C4-2B (cell line): Measurements from ENCODE around the gene GABARAPL2.

ENCODE experiments used
- CTCF ChIP-seq: fragments of 450-650 bp; conservative IDR thresholded peaks from 2 replicates; pipeline ENCODE4 v1.5.1; 2017; ENCODE audit warnings: mild to moderate bottlenecking
- ZFX ChIP-seq: fragments of 450-650 bp; IDR thresholded peaks from 2 replicates; pipeline ENCODE4 v1.6.1; 2017

- TF ChIP-seq CTCF (no peak), ZFX (no peak)
Observed at GRCh38 chr16:75599452-75600277, 33.5 kb downstream of the GABARAPL2 start.
